HG03558 (cell line): Measurements from ENCODE around the gene ZNF724.
"Not testable (repeated sequence)": the region's sequence is repeated elsewhere in the genome, so short reads cannot be mapped to it uniquely, and the experiment has no call there.

Experiments
- ATAC-seq: cut with Tn5 transposase; IDR thresholded peaks from one replicate; pipeline ENCODE4 v1.9.1; 2021; ENCODE audit warnings: moderate number of reproducible peaks; ENCODE audit not compliant: unreplicated experiment; ENCODE audit errors: extremely low read depth

The ZNF724 gene

GRCh38 chr19:23254141-23254910 lies 4.1 kb upstream of the ZNF724 start:
- no peak for ATAC-seq

- not testable (repeated sequence) for ATAC-seq
These were observed 3.1 kb upstream of the ZNF724 start for GRCh38 chr19:23253256-23253655.

GRCh38 chr19:23241419-23241818 lies 8.8 kb downstream of the ZNF724 start:
- no peak for ATAC-seq

GRCh38 chr19:23222998-23223652 lies 27.1 kb downstream of the ZNF724 start:
- ATAC-seq, result no peak

- ATAC-seq, result no peak
These were observed 46.3 kb downstream of the ZNF724 start for GRCh38 chr19:23203841-23204344.

GRCh38 chr19:23190341-23190740 lies 59.9 kb downstream of the ZNF724 start:
- ATAC-seq, result no peak

- ATAC-seq, result no peak
These were observed 66.9 kb downstream of the ZNF724 start for GRCh38 chr19:23183251-23183650.
